SJSA1 (cell line): ENCODE measurements around the gene LRRC26. TPM values are rescaled to one million over a fixed set of nuclear protein-coding genes. Genes with fewer than 3 reads are reported as not detected.

Source experiments
- DNase-seq, 2 experiments: peaks; one replicate each; pipeline ENCODE4 v3.0.0-alpha.2; 2015 to 2020; ENCODE audit warnings: low spot score in 2 of 2, low read depth in 1 of 2
- H3K27ac ChIP-seq: fragments of 250-450 bp; sonication (Bioruptor Pico); 2 replicates; pipeline ENCODE4 v1.5.1; 2020; ENCODE audit warnings: mild to moderate bottlenecking, moderate library complexity
- H3K27me3 ChIP-seq: fragments of 250-450 bp; sonication (Bioruptor Pico); replicated peaks from 2 replicates; pipeline ENCODE4 v1.5.1; 2020; ENCODE audit warnings: mild to moderate bottlenecking, moderate library complexity
- H3K36me3 ChIP-seq: fragments of 250-450 bp; sonication (Bioruptor Pico); 2 replicates; pipeline ENCODE4 v1.5.1; 2020; ENCODE audit warnings: mild to moderate bottlenecking
- H3K4me1 ChIP-seq: fragments of 250-450 bp; sonication (Bioruptor Pico); replicated peaks from 2 replicates; pipeline ENCODE4 v1.6.1; 2021; ENCODE audit warnings: mild to moderate bottlenecking
- H3K4me3 ChIP-seq: fragments of 250-450 bp; sonication (Bioruptor Pico); 2 replicates; pipeline ENCODE4 v1.5.1; 2020; ENCODE audit warnings: mild to moderate bottlenecking
- H3K9me3 ChIP-seq: fragments of 250-450 bp; sonication (Bioruptor Pico); replicated peaks from 2 replicates; pipeline ENCODE4 v1.5.1; 2020; ENCODE audit warnings: mild to moderate bottlenecking
- total RNA-seq: library from RNA; depleted of rRNA; stranded (reverse); fragments of >200 nt; shearing (Covaris generic); gene quantifications from 2 replicates; pipeline ENCODE4 v1.2.3, GENCODE V29; 2014

The LRRC26 gene
- total RNA-seq, 1 experiment from 2014 or later, result not detected

DNA sequence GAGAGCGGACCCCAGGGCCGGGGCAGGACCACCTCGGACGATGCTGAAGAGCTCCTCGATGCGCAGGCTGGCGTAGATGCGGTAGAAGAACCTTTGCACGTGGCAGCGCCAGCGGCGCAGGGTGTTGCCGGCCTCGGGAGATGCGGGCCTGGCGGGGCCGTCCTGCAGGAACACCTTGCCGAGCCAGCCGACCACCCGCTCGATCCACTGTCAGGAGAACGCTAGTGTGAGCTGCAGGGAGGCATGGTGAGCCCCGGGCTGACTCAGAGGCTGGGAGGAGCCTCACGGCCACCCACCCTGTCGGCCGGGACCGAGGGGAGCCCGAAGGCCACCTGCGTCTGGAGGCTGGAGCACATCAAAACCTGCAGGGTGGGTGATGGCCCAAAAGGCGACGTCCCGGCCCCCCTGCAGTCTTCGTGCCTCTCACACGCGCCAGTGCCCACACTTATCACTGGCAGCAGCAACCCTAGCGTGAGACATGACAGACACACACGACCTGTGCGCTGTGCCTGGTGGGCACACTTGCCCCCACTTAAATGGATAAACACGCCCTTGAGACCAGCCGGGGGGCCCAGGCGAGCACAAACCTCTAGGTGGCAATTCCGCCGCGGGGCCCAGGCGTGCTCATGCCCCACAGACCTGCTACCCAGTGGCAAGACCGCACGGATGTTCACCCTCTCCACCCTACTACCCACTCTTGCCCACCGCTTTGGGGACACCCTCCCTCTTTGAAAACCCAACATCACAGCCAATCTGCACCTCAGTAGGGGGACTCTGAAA, 15.2 kb upstream of the LRRC26 start:
- Histone ChIP-seq H3K4me3 (no peak overlapping the region), H3K36me3 (peaks cover 85% of the 10 kb centered on the region), H3K4me1 (peaks cover 24% of the 10 kb centered on the region), H3K9me3 (no peaks in the 10 kb centered on the region), H3K27me3 (no peaks in the 10 kb centered on the region), H3K27ac (no peak overlapping the region)
- DNase-seq, result no peak

DNA sequence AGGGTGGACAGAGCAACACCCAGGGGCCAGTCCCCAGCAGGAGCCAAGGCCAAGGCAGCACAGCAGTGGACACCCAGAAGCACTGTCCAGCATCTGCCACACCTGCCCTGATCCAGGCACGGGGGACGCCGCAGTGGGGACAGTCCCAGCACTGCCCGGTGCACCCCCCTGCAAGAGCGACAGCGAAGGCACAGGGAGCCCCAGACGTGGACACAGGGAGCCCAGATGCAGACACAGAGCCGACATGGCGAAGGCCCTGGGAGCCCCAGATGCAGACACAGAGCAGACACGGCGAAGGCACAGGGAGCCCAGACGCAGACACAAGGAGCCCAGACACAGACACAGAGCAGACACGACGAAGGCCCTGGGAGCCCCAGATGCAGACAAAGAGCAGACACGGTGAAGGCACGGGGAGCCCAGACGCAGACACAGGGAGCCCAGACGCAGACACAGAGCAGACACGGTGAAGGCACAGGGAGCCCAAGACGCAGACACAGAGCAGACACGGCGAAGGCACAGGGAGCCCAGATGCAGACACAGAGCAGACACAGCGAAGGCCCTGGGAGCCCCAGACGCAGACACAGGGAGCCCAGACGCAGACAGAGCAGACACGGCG, 14.2 kb upstream of the LRRC26 start:
- Histone ChIP-seq H3K4me3 (no peak overlapping the region), H3K4me1 (peaks cover 14% of the 10 kb centered on the region), H3K27me3 (no peaks in the 10 kb centered on the region), H3K36me3 (peaks cover 80% of the 10 kb centered on the region), H3K9me3 (no peaks in the 10 kb centered on the region), H3K27ac (no peak overlapping the region)
- no peak for DNase-seq

DNA sequence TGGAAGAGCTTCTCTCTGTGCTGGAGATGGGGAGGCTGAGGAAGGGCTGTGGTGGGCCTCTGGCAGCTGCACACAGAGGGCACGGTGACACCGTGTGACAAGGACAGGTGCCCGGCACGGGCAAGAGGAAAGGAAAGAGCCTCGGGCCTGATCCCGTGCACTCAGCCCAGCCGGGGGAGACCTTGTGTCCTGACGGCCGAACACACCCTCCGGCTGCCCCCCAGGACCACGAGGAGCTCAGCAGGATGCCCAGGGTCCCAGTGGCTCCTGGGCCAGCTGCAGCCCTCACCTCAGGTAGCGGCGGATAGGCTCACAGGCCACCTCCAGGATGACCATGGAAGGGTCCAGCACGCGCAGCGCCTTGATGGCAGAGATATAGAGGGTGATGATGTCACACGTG, 13.0 kb upstream of the LRRC26 start:
- Histone ChIP-seq H3K36me3 (peaks cover 73% of the 10 kb centered on the region), H3K27me3 (no peaks in the 10 kb centered on the region), H3K27ac (no peak overlapping the region), H3K9me3 (no peaks in the 10 kb centered on the region), H3K4me1 (peaks cover 22% of the 10 kb centered on the region), H3K4me3 (no peak overlapping the region)
- DNase-seq, result no peak

DNA sequence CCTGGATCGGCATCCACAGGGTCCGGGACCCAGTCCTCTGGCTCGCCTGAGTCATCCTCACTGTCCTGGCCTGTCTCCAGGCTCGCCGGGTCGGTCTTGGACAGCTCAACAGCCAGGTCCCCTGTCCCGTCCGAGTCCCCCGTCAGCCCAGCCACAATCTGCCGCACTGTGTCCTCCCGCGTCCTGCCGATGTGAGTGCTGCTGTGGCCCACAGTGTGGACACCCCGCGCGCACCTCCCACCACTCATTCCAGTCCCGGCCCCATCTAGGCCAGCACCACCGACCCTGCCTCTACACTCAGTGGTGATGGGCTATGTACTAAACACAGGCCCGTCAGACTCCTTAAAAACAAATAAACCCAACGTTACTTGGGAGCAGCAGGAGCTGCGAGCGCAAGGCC, 11.8 kb upstream of the LRRC26 start:
- Histone ChIP-seq H3K4me3 (no peak overlapping the region), H3K27ac (no peak overlapping the region), H3K9me3 (no peaks in the 10 kb centered on the region), H3K4me1 (peaks cover 10% of the 10 kb centered on the region), H3K27me3 (no peaks in the 10 kb centered on the region), H3K36me3 (peaks cover 62% of the 10 kb centered on the region)
- DNase-seq, result no peak

DNA sequence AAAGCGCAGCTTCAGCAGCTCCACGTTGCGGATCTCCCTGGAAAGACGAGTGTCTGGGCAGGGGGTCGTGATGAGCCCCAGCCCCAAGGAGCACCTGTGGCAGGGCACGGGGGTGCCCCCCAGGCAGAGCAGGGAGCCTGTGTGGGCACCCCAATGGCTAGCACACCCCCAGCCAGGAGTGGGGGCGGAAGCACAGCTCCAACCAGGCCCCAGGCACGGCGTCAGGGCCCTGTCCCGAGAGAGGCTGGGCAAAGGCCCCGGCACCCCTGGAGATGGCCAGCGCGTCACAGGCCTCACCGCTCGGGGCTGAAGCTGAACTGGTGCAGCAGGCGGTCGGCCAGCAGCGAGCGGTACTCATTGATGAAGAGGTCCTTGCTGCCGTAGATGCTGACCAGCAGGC, 10.6 kb upstream of the LRRC26 start:
- Histone ChIP-seq H3K27me3 (no peaks in the 10 kb centered on the region), H3K4me1 (peaks cover 10% of the 10 kb centered on the region), H3K27ac (no peak overlapping the region), H3K9me3 (no peaks in the 10 kb centered on the region), H3K4me3 (no peak overlapping the region), H3K36me3 (peaks cover 50% of the 10 kb centered on the region)
- DNase-seq, result no peak

DNA sequence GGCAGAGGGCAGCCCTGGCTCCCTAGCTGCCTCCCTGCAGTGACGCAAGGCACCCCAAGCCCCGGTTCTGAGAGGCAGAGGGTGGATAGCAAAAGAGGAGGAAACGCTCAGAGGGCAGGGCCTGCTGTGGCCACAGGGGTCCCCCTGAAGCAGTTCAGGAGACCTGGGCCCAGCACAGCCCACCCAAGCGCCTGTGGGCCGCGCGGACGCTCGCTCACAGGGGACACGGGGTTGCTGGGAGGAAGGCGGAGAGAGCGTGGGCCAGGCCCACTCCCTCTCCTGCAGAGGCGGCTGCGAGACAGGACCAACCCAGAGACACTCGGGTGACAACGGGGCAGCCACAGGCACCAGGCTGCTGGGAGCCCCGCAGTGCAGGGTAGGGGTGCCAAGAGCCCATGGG, 9.9 kb upstream of the LRRC26 start:
- DNase-seq, result no peak
- peaks cover 44% of the 10 kb centered on the region for H3K36me3 ChIP-seq
- H3K27ac ChIP-seq, result no peak overlapping the region
- no peaks in the 10 kb centered on the region for H3K27me3 ChIP-seq
- H3K9me3 ChIP-seq, result no peaks in the 10 kb centered on the region
- H3K4me1 ChIP-seq, result peaks cover 10% of the 10 kb centered on the region
- no peak overlapping the region for H3K4me3 ChIP-seq

DNA sequence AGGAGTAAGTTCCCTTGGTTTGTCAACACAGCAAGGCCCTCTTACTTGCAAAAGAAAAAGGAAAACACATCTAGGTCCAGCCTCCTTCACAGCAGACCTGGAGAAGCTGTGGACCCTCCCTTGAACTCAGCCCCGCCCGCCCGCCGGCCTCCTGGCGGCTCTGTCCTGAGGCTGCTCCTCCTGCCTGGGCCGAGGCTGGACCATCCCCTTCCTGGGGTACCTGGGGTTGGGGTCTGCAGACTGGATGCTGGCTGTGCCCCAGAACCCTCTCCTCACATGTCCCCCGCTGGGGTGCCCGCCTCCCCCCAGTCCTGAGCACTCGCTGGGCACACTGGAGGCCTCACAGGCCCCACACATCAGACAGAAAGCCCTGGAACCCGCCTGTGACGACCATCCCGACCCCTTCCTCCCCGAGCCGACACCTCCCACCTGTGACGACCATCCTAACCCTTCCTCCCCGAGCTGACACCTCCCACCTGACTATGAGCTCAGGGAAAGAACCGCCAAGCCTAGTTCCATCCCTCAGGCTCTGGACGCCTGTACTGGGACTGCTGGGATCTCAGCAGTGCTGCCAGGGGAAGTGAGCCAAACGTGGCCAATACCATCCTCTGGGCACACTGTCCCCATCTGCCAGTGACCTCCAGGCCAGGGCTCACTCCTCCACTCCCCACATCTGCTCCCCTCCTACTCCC, 9.2 kb upstream of the LRRC26 start:
- DNase-seq, result no peak
- peaks cover 44% of the 10 kb centered on the region for H3K36me3 ChIP-seq
- no peak overlapping the region for H3K4me3 ChIP-seq
- no peak overlapping the region for H3K27ac ChIP-seq
- no peaks in the 10 kb centered on the region for H3K9me3 ChIP-seq
- H3K27me3 ChIP-seq, result no peaks in the 10 kb centered on the region
- peaks cover 10% of the 10 kb centered on the region for H3K4me1 ChIP-seq

DNA sequence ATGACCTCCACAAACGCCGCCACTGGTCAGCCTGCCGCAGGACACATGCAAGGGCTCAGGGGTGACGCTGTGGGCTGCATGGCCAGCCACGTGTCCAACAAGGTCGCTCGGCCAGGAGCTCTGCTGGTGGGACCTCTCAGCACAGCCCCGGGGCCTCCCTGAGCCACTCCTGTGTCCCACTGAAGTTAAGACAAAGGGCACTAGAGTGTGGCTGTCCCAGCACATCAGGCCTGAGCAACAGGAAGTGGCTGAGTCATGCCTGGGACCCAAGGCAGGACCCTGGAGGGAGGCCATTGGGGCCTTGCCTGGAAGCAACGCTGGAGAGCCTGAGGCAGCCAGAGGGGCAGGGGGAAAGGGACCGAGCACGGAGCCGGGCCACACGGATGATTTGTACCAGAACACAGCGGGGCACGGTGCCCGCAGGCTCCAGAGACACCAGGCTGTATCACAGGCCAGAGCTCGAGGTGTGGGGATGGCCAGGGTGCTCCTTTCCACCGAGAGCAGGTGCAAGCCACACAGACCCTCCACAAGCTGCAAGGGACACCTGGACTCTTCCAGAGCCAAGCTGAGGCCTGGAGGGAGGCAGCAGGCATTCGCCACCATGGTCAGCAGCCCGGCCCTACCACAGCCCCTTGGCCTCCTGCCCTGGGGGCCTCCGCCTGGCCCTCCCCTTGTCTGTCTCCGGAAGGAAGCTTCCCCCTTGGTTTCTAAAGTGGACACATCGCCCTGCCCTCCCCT, 8.5 kb upstream of the LRRC26 start:
- peaks cover 38% of the 10 kb centered on the region for H3K36me3 ChIP-seq
- no peak for DNase-seq

DNA sequence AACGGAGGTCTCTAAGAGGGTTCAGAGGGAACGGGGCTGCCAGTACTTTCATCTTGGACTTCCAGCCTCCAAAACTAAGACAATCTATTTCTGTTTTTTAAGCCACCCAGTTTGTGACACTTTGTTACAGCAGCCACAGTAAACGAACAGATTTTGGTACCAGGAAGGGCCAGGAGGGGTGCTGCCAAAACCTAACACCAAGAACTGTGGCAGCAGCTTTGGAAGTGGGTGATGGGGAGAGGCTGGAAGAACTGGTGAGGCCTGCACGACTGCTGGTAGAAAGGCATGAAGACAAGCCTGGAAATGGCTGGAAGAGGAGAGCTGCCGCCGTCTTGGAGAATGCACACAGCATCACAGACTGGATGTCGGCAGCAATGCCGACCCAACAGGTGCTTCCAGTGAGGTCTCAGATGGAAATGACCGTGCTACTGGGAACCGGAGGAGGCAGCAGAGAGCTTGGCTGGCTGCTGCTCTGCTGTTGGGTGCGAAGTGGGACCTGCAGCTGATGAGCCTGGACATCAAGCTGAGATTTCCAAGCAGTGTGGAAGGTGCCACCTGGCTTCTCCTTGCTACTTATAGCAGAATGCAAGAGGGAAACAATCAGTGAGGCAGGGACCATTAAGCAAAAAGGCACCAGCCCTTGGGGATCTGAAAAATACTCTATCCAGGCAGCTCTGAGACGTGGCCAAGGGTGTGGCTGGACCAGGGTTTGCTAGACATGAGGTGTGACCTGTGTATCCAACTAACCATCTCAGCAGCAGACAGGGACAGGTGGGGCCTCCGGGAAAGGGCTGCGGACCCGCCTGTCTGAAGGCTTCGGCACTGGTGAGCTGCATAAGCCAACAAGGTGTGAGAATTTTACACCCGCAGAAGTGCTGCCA, 6.7 kb upstream of the LRRC26 start:
- Histone ChIP-seq H3K36me3 (peaks cover 22% of the 10 kb centered on the region), H3K9me3 (no peaks in the 10 kb centered on the region), H3K27ac (no peak overlapping the region), H3K4me1 (peaks cover 10% of the 10 kb centered on the region), H3K4me3 (no peak overlapping the region), H3K27me3 (peaks cover 3% of the 10 kb centered on the region; the same call in 1 of the 2 replicates)
- DNase-seq, result no peak

More for the DNA sequence above, 8.5 kb upstream of the LRRC26 start:
- Histone ChIP-seq H3K27me3 (no peaks in the 10 kb centered on the region), H3K4me1 (peaks cover 10% of the 10 kb centered on the region), H3K4me3 (no peak overlapping the region), H3K9me3 (no peaks in the 10 kb centered on the region), H3K27ac (no peak overlapping the region)

DNA sequence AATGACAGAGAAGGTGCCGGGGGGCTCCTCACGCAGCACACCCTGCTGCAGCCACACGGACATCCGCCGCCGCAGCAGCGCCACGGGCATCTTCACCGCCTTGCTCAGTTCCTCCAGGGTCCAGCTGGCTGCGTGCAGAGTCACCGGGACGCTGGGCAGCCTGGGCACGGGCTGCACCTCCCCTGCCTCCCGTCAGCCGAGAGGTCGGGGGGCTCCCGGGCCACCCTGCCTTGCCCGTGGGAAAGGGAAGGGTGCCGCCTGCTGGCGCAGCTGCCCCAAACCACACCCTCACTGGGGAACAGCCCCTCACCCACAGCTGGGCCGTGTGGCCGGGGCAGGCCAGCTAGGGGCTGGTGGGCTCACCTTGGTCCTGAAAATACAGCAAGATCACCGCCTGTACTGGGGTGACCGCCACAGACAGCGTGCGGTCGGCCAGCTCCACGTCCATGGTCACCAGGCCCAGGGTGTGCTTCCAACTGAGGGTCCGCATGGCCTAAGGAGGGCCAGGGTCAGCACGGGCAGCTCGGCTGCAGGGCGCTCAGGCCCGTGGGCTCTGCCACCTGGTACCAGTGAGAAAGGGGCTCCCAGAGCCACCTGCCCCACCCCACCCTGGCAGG, 5.6 kb upstream of the LRRC26 start:
- Histone ChIP-seq H3K9me3 (no peaks in the 10 kb centered on the region), H3K27ac (no peak overlapping the region), H3K36me3 (peaks cover 13% of the 10 kb centered on the region), H3K4me1 (peaks cover 10% of the 10 kb centered on the region), H3K4me3 (no peak overlapping the region), H3K27me3 (peaks cover 14% of the 10 kb centered on the region)
- DNase-seq, result no peak

DNA sequence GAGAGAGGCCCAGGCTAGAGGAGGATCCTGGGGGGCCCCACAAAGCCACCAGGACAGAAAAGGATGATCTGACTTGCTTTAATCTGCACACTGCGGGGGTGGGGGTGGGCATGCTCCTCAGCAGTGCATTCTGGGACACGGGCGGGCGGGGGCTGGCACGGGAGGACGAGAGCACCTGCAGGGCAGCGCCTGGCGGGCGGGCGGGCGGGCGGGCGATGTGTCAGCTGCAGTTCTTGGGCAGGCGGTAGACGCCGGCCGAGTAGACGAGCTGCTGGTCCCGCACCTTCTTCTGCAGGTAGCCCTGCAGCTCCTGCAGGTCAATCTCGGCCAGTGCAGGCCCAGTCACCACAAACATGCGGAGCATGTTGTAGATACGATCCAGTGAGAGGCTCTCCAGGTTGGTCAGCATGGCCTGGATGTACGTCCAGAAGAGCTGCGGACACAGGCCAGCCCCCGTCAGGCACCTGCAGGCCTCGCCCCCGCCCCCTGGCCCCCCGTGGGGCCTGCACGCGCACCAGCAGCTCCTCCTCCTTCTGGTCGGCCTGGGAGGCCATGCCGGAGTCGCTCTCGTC, 5.0 kb upstream of the LRRC26 start:
- Histone ChIP-seq H3K27ac (no peak overlapping the region), H3K36me3 (peaks cover 7% of the 10 kb centered on the region), H3K27me3 (peaks cover 20% of the 10 kb centered on the region), H3K9me3 (no peaks in the 10 kb centered on the region), H3K4me3 (no peak overlapping the region), H3K4me1 (peaks cover 10% of the 10 kb centered on the region)
- DNase-seq, result no peak

DNA sequence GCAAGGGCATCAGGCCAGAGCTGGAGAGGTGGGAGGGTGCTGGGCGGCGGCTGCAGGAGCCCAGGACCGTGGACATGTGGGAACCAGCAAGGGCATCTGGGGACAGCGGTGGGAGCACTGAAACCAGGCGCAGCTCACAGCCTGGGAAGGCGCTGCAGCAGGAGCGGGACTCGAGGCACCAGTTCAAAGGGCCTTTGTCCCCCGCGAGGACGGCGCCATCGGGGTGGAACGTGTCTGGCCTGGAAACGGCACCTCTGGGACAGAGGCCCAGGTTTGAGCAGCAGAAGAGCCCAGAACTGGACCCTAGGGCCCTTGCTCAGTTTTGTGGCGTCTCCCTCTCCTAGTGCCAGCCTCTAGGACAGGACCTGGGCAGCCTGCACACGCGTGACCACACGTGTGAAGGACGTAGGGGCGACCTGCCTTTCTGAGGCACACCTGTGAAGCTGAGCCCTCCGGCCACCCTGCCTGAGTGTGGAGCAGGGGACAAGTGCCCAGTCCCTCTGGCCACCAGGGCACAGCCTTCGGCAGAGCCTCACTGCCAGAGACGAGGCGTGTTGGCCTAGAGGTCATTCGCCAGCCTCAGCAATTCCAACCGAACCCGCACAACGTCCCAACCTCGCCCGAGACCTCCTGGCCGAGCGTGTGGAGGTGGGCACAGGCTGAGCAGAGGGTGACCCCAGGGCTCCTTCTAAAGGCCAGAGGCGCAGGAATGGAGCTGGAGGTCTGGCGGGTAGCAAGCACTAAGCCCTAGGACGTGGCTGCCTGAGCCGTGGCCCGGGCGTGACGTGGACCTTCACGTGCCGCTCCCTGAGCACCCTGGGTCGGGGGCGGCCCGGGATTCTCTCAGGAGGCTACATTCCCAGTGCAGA, 4.2 kb upstream of the LRRC26 start:
- Histone ChIP-seq H3K4me1 (peaks cover 17% of the 10 kb centered on the region), H3K27me3 (peaks cover 28% of the 10 kb centered on the region), H3K9me3 (no peaks in the 10 kb centered on the region), H3K36me3 (peaks cover 5% of the 10 kb centered on the region), H3K27ac (no peak overlapping the region), H3K4me3 (no peak overlapping the region)
- DNase-seq, result no peak
